Measurements from ENCODE around the gene KLHDC8A. TPM values are rescaled to one million over a fixed set of nuclear protein-coding genes. Genes with fewer than 3 reads are reported as not detected.

The KLHDC8A gene
- total and polyA plus RNA-seq, 9 of the 15 experiments (the other 6 are each of a cell fraction or from before 2014, with no cell fraction given), result 0.01 to 0.54 (median 0.04) TPM; not detected in 6

- H3K27ac ChIP-seq (ENCODE audit: extremely low read depth, low read depth, low read length), result no peak overlapping the region
- ATAC-seq, result no peak
- TF ChIP-seq ZNF740 (CRISPR knock-in tag; IDR thresholded peaks at IDR 0.05) (0 out of 2 replicates have a peak, but pooled peaks have one; percentile 24), ZNF740 (tag; IDR thresholded peaks at IDR 0.05) (no peak), BCOR (IDR thresholded peaks at IDR 0.05) (peak; percentile 74; the same call in 1 of the 2 replicates), POLR3G (IDR thresholded peaks at IDR 0.05; ENCODE audit: extremely low read depth, insufficient read length, insufficient replicate concordance) (no peak), ZFP36 (IDR thresholded peaks at IDR 0.05; ENCODE audit: low read depth, low read length, partially characterized antibody) (peak; percentile 77), ZNF280B (CRISPR knock-in tag; IDR thresholded peaks at IDR 0.05) (no peak), ARID4B (CRISPR knock-in tag; IDR thresholded peaks at IDR 0.05) (no peak), ZBTB34 (CRISPR knock-in tag; IDR thresholded peaks at IDR 0.05) (0 out of 2 replicates have a peak, but pooled peaks have one; percentile 38), FOXP4 (CRISPR knock-in tag; IDR thresholded peaks at IDR 0.05; ENCODE audit: borderline replicate concordance) (0 out of 2 replicates have a peak, but pooled peaks have one; percentile 32), RBM25 (IDR thresholded peaks at IDR 0.05; ENCODE audit: low read depth, low read length, severe bottlenecking) (peak; percentile 77)
These were observed 70.3 kb downstream of the KLHDC8A start for GRCh38 chr1:205286335-205286950.

More at GRCh38 chr1:205286335-205286950, 70.3 kb downstream of the KLHDC8A start:
- H3K9me1 ChIP-seq (ENCODE audit: control insufficient read depth, insufficient read depth, low read length), result no peaks in the 10 kb centered on the region
- intact Hi-C loops (cut with micrococcal nuclease), result no loop called here
- H3K9me3 ChIP-seq (replicated peaks; ENCODE audit: control insufficient read depth, insufficient read depth, low read depth, low read length), result no peaks in the 10 kb centered on the region
- FAIRE-seq (no peak), DNase-seq (ENCODE audit: extremely low read depth in 1 of 4, low spot score in 3 of 4) (no peak)
- no peaks in the 10 kb centered on the region for H3K36me3 ChIP-seq (ENCODE audit: control insufficient read depth, insufficient read depth, low read length)
- H2AFZ ChIP-seq (ENCODE audit: low read depth, low read length), result peak overlapping the region; percentile 20; the same call in 1 of the 2 replicates
- H3K27me3 ChIP-seq (ENCODE audit: control insufficient read depth in 2 of 2, insufficient read depth in 2 of 2, low read length in 2 of 2), result no peaks in the 10 kb centered on the region
- CTCF ChIA-PET (ENCODE audit: low intra/inter-chr PET ratio), result no interaction called here
- H3K79me2 ChIP-seq (ENCODE audit: control insufficient read depth, insufficient read depth, low read length), result no peaks in the 10 kb centered on the region
- H3K9ac ChIP-seq (ENCODE audit: insufficient read depth in 1 of 2, low read depth in 2 of 2, low read length in 2 of 2), result peak overlapping the region in 1 of 2 experiments; percentile 33; a peak in 1 of 4 replicates
- in situ Hi-C loops (cut with MboI), result no loop called here
- H4K20me1 ChIP-seq (replicated peaks; ENCODE audit: control insufficient read depth, insufficient read depth, low read length), result no peaks in the 10 kb centered on the region
- H3K4me2 ChIP-seq (ENCODE audit: insufficient read depth, low read length), result no peak overlapping the region
- no peak overlapping the region for H3K4me3 ChIP-seq
- WGBS (ENCODE audit: insufficient coverage, low coverage, missing lambda C conversion rate), result 56% methylated on average over 9 of the region's 9 CpGs
- peaks cover 14 to 24% of the 10 kb centered on the region in 2 experiments for H3K4me1 ChIP-seq (replicated peaks in 1 of 2; ENCODE audit: control insufficient read depth in 2 of 2, insufficient read depth in 2 of 2, low read length in 2 of 2)
- BruUV-seq (replicated peaks), result no TSS peak
- POLR2A ChIA-PET, result no interaction called here
